GM18511 (cell line): ENCODE measurements around the gene PRKG1.
"Not testable (repeated sequence)": the region's sequence is repeated elsewhere in the genome, so short reads cannot be mapped to it uniquely, and the experiment has no call there.

Source experiments
- ATAC-seq: cut with Tn5 transposase; IDR thresholded peaks from one replicate; pipeline ENCODE4 v1.9.1; 2021; ENCODE audit warnings: mild to moderate bottlenecking, moderate library complexity; ENCODE audit not compliant: unreplicated experiment

The PRKG1 gene

DNA sequence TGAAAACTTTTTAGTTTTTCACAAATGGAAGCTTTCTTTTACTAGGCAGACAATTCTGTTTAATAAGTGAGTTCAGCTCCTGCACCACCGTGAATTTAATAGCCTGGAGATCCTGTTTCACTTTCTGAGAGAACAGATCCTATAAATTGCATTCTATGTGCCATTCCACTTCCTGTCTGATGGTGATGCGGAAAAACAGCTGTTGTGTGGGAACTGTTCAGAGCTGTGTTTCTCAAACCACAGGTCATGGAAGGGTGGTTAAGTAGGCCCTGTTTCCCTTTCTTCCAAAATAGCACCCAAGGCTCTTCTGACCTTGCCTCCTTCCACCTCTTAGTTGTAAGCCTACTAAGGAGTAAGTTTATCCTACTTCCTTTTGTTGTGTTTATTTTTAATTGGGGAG lies 1142.6 kb downstream of the PRKG1 start:
- ATAC-seq, result peak; percentile 77

DNA sequence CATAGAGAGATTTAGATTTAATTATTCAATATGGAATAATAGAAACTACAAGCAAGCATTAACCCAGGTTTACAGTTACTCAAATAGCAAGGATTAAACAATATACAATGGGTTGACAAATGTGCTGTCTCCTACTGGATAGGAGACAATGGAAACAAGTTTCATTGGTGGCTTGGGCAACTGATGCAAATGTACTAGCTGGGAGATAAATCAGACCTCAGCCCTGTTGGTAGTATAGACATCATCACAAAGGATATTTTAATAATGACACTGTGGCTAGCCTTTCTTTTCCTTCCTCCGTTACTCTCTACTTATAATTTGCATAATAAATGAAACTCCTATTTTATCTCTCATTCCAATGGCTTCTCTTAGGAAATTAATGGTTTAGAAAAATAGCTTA lies 1143.2 kb downstream of the PRKG1 start:
- ATAC-seq, result no peak

DNA sequence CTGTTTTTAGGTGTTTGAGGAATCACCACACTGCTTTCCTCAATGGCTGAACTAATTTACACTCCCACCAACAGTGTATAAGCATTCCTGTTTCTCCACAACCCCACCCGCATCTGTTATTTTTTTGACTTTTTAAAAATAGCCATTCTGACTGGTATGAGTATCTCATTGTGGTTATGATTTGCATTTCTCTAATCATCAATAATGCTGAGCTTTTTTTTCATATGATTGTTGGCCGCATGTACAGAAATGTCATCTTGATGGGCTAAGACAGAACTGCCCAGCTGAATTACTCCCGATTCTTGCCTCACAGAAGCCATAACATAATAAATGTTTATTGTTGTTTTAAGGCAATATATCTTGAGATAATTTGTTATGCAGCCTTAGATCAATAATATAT lies 1146.7 kb downstream of the PRKG1 start:
- ATAC-seq, result no peak

DNA sequence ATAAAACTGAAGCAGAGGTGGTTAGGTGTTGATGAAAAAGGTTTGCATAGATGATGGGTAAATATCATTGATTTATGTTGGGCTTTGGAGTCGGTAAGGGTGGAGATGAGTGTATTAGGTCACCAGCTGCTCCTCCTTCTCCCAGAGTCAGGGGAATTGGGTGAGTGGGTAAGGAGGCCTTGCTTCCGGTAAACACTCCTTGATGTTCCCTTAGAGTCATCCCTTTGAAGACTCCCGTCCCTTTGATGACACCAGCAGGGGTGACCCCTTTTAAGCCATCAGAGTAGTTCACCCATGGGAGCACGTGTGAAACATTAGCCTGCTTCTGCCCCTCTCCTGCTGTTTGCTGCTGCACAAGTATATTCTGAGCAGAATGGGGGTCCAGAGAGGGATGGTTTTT lies 1147.6 kb downstream of the PRKG1 start:
- no peak for ATAC-seq

DNA sequence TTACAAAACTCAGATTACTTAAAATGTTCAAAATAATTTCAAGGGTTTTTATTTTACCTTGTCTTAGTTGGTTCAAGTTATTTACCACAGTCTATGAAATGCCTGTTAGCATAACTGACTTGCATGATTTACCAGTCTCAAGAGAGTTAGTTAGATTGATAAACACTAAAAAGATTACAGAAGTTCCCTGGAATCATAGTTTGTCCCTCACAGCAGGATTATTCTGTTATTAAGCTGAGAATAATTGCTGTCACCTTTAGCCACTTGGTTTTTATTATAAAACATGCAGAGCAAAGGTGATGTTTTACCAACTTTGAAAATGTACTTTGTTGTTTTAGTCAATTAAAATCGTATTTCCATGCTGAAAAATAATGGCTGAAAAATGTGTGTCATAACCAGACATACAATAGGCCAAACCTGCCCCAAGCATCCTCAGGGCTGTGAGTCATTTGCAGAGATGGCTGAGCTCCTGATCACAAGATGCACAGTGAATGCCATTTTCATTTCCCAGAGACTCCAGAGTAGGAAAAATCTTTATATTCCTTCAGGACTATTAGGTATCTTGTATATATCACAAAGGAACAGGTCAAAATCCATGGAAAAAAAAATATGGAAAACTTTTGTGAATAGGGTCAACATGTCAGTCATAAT lies 1152.0 kb downstream of the PRKG1 start:
- no peak for ATAC-seq

DNA sequence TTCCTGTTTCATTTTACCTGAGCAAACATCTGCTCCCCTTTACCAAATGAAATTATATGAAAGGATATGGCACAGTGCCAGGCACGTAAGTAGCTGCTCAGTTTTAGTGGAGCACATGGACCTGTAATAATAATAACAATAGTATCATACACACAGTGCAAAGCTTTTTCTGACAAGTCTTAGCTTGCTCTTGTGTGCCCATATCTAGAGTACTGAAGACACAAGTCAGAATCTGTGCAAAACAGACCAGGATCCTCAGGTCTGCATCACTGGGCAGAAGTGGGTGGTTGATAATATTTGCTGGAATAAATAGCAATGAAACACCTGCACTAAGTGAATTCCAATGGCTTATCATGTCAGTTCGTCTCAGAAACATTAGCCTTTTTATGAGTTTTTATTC lies 1154.3 kb downstream of the PRKG1 start:
- ATAC-seq, result no peak

DNA sequence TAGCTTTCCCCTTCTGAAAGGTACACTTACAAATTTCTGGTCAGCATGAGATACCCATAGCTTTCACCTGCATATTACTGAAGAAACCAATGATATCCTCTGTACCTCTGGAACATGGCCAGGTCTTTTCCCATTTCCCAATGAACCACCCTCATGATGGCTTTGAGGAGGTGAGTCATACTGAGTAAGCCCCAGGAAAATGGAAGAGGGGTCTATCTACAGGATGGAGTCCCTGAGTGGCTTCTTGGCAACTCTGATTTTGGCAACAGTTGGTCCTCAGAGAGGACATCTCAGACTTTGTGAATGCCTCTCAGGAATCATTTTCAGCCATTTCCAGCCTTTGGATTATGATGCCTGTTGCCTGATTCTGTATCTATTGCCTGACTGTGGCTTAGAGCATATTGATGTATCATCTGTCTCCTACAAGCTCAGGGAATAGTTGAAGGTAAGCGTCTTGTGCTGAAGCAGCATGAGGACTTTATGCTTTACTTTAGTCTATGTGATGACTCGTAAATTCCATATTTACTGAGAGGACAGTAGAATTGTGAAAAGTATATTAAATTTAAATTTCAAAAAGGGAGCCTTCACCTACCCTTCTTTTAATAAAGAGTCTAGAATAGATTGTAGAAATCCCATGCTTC lies 1155.1 kb downstream of the PRKG1 start:
- ATAC-seq, result no peak

DNA sequence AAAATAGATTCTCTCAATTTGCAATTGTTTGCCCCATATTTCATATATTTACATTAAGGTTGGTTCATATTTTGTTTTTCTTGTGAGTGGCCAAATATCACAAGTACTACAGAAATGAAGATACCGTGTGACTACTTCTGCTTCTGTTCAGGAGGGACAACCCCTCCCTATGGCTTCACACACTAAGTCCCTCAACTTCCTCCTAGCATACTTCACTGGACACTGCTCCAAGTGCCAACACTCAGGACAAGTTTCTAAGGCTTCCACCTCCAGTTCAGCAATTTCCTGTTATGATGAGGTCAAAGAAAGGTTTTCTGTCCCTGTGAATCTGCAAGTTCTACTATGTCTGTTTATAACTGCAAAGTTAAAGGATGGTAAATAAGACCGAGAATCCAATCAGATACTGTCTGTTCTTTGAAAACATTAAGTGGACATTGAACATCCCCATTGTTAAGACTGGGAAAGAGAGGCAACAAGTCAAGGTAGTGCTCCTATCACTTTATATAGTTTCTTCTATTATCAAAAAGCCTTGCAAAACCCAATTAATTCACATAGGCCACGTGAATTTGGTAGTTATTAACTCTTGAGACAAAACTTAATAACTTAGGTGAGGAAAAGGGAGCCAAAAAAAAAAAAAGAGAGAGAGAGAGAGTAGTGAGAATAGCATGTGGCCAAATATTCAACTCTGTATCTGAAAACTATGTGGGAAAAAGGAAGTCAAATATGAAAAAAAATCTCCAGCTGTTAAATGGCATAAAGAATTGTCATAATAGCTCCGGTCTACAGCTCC lies 1158.5 kb downstream of the PRKG1 start:
- ATAC-seq, result peak; percentile 97

DNA sequence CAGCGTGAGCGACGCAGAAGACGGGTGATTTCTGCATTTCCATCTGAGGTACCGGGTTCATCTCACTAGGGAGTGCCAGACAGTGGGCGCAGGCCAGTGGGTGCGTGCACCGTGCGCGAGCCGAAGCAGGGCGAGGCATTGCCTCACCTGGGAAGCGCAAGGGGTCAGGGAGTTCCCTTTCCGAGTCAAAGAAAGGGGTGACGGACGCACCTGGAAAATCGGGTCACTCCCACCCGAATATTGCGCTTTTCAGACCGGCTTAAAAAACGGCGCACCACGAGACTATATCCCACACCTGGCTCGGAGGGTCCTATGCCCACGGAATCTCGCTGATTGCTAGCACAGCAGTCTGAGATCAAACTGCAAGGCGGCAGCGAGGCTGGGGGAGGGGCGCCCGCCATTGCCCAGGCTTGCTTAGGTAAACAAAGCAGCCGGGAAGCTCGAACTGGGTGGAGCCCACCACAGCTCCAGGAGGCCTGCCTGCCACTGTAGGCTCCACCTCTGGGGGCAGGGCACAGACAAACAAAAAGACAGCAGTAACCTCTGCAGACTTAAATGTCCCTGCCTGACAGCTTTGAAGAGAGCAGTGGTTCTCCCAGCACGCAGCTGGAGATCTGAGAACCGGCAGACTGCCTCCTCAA lies 1159.2 kb downstream of the PRKG1 start:
- ATAC-seq, result not testable (repeated sequence)

DNA sequence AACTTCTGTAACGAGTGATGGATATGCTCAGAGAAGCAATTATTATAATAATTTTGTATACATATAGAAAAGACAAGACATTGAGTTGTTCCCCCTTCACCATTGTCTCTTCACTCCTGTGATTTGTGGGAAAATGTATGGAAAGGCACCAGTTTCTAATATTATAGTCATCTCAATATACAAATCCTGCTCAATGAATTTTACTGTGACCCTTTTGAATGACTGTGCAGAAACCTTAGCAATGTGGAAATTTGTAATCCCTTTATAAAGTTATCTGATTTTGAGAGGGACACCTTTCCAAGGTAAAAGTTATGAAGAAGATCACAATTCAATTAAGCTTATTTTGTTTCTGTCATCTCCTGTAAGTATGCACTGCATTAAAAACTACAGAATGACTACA lies 1165.5 kb downstream of the PRKG1 start:
- ATAC-seq, result no peak

DNA sequence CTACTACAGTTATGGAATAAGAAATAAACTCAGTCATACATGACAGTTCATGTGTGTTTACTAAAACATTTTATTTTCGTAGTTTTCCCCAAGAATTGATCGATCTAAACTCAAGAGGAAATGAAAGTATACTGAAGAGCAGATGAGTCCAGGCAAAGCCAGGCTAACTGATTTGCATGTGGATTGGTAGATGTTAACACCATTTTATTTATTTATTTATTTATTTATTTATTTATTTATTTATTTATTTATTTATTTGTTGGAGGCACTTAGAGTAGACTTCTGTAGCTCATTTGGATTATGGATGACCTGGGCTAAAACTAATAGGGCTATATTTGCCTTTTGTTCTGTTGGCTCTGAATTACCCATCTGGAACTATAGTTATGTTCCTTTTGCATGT lies 1171.3 kb downstream of the PRKG1 start:
- no peak for ATAC-seq

DNA sequence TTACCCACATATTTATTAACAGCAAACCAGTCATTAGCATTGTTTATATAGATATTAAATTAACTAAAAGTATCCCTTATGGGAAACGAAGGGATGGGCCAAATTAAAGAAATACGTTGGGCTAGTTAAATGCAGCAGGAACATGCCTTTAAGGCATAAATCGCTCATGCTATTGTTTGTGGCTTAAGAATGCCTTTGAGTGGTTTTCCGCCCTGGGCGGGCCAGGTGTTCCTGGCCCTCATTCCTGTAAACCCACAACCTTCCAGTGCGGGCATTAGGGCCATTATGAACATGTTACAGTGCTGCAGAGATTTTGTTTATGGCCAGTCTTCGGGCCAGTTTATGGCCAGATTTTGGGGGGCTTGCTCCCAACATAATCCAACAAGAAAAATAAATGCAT lies 1173.6 kb downstream of the PRKG1 start:
- ATAC-seq, result not testable (repeated sequence)

DNA sequence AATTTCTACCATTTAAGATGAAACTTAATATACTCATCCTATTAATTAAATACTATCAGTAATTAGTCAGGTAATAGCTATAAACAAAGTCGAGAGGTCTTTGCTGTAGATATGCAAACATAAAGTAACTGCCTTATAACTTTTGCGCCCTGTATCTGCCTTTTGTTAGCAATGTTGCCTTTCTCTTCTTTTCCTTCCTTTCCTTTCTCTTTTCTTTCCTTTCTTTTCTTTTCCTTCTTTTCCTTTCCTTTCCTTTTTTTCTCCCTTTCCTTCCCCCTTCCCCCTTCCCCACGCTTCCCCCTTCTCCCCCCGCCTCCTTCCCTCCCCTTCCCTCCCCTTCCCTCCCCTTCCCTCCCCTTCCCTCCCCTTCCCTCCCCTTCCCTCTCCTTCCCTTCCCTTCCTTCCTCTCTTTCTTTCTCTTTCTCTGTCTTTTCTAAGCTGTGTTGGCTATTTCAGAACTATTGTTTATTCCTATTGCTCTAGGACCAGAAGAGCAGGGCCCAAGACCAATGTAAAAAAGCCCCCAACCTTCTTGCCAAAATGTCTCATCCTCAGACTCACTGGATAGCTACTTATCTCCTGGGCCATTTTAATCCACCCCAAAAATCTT lies 1174.5 kb downstream of the PRKG1 start:
- ATAC-seq, result no peak

DNA sequence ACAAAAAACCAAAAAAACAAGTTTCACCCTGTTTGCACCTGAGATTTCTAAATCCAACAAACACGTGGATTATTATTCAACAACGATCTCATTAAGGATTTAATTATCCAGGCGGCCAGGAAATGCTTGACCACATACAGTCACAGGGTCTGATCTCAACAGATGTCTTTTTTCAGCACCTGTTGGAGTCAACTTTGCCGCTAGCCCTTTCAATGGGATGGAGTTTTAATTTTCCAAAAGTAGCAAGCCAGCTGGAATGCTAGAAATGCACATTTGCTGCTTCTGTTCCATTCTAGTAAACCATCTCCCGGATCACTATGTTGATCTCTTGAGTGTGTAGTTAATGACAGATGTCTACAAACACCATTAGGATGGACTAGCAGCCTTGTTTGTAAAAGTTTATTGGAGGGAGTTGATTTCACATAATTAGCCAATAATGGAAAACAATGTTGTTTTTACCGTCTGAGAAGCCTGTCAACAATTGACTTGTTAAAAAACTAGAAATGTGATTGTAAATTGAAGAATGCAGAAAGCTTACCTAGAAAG lies 1175.6 kb downstream of the PRKG1 start:
- ATAC-seq, result no peak

DNA sequence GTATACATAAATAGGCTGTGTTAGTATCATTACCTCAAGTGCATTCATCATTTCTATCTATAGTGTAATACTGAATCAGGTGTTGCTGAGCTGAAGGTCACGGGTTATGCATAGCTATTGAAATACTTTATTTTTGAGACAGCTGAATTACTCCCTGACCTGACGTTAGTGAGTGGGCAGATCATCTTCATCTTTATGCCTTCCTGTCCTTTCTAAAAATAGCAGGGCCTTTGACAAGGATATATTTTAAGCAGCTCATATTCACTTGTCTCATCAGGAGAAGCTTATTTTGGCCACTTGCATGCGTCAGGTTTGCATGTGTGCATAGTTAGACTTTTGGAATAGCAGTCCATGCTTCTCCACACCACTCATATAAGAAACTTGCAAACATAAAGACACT lies 1176.2 kb downstream of the PRKG1 start:
- no peak for ATAC-seq

DNA sequence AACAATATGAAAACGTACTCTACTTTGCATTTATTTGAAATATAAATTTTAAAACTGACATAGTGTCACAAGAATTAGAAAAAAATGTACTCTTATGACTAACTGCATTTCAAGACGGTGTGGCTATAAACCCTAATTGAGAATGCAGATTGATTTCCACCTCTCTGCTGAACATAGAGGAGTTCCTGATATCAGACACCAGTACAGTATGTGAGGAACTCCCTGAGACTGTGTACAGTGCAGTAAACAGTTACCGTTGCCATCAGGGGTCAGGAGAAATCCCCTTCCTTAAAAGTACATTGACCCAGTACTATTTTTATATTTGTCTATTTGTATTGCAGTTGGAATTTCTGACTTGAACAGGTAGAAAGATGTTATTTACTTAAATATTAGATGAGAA lies 1178.0 kb downstream of the PRKG1 start:
- ATAC-seq, result no peak

DNA sequence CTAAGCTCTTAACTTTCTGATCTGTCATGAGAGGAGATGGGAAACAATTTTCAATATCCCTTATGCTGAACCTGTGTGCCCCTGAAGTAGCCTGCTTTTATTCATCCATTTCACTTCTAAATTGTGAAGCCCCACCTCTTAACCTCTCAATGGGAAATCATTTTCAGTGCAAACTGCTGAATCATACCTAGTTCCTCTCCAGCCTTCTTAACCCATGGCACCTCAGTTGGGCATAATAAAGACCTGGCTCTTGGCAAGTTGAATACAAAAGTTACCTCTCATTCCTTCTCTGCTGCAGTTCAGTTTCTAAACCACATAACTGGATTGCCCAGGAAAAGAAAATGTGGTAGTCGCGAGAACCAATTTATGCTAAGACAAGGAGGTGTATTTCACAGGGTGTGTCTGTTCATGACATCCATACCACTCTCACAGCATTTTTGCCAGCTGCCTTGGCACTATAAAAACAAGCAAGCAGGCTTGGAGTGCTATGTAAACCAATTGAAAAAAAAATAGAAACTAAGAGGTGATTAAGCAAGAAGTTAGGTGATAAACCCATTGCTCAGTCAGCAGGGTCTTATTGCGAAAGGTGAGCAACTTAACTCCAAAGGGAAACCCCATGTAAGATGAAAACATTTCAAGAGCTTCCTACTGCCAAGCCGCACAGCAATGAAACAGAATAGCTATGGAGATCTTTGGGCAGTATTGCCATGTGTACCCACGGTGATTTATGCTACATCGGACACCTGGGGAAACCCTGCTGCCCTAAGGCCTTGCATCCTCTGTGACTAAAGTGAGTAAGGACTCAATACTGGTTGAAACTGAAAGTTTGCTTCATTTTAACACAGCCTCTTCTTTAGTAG lies 1182.8 kb downstream of the PRKG1 start:
- peak; percentile 99 for ATAC-seq

DNA sequence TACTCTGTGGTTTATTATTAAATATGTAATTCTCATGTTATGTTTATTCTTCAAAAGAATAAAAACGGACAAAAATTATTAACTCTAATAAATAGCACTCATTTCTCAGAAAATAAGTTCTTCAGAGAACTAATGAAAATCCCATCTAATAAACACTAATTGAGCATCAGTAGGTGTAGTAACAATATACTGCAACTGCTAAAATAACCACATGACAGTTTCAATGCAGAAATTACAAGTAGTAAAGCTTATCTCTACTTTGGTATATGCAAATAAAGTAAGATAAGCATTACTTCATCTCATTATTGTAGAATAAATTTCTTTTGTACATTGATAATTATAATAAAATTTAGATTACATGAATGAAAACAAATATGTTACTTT lies 1183.4 kb downstream of the PRKG1 start:
- peak; percentile 84 for ATAC-seq

DNA sequence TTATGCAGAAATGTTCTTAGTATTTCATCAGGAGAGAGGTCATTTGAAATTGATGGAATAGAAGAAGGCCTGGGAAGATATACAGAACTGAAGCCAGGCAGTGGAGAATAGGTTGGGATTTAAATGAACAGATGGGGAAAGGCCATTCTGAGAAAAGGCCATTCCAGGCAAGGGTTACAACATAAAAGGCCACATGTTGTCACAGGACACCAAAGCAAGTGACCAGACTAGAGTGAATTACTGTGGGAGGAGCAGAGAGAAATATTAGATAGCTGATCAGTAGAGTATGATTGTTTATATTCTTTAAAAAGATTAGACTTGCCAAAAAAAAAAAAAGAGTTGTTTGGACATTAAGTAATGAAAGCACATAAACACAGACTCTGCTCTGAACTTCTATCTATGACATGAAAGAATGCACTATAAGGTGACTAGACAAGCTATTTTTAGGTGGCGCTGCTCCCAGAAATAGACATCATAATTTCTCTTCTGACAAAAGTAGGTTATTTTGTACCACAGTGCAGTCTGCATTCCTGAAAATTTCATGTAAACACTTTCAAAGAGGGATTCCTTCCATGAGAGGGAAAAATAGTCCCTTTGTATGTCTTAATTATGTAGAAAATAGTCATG lies 1184.6 kb downstream of the PRKG1 start:
- no peak for ATAC-seq

DNA sequence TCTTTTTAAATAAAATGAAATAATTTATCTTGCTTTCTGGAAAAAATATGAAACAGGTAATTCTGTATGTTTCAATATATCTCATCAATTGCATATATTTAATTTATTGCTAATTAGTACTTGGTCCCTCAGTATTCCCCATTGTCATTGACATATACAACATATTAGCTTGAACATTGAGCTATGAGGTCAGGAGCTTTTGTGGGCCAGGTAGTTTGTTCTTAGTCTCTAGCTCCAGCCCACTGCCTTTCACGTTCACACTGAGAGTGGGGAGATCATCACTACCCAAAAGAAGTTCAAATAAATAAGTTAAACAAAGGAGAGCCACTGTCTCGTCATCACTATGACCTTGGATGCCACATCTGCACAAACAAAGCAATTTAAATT lies 1185.1 kb downstream of the PRKG1 start:
- ATAC-seq, result no peak
